HEK293 (cell line): ENCODE results near the gene SUPT3H.

Experiments used
- ZBTB10 ChIP-seq: fragments of 450-650 bp; formaldehyde crosslinking; IDR thresholded peaks from 2 replicates; pipeline ENCODE4 v1.5.1; 2016; ENCODE audit warnings: missing biosample characterization, missing genetic modification characterization
- ZNF274 ChIP-seq, 2 experiments: fragments of 200-500 bp in 1 of 2; fragments of 450-650 bp in 1 of 2; sonication (Bioruptor generic) in 1 of 2; formaldehyde crosslinking in 1 of 2; IDR thresholded peaks; 2 replicates each; pipeline versions ENCODE4 v1.5.1 to v1.6.1; 2014 to 2016; ENCODE audit warnings: borderline replicate concordance in 1 of 2, inconsistent platforms in 1 of 2, low read length in 1 of 2, missing biosample characterization in 1 of 2, missing genetic modification characterization in 1 of 2
- ZNF707 ChIP-seq: fragments of 450-650 bp; formaldehyde crosslinking; IDR thresholded peaks from 2 replicates; pipeline ENCODE4 v1.5.1; 2016; ENCODE audit warnings: missing biosample characterization, missing genetic modification characterization
- ZSCAN5A ChIP-seq: fragments of 450-650 bp; formaldehyde crosslinking; IDR thresholded peaks from 2 replicates; pipeline ENCODE4 v1.5.1; 2016; ENCODE audit warnings: missing biosample characterization, missing genetic modification characterization
- TF ChIP-seq, protein P1 (sequence below): fragments of 450-650 bp; formaldehyde crosslinking; IDR thresholded peaks from 2 replicates; pipeline ENCODE4 v1.5.1; 2016; ENCODE audit warnings: missing biosample characterization, missing genetic modification characterization
- TF ChIP-seq, protein P2 (sequence below): fragments of 450-650 bp; formaldehyde crosslinking; IDR thresholded peaks from 2 replicates; pipeline ENCODE4 v1.5.1; 2016; ENCODE audit warnings: missing biosample characterization, missing genetic modification characterization, low read depth

- TF ChIP-seq, protein P1, sequence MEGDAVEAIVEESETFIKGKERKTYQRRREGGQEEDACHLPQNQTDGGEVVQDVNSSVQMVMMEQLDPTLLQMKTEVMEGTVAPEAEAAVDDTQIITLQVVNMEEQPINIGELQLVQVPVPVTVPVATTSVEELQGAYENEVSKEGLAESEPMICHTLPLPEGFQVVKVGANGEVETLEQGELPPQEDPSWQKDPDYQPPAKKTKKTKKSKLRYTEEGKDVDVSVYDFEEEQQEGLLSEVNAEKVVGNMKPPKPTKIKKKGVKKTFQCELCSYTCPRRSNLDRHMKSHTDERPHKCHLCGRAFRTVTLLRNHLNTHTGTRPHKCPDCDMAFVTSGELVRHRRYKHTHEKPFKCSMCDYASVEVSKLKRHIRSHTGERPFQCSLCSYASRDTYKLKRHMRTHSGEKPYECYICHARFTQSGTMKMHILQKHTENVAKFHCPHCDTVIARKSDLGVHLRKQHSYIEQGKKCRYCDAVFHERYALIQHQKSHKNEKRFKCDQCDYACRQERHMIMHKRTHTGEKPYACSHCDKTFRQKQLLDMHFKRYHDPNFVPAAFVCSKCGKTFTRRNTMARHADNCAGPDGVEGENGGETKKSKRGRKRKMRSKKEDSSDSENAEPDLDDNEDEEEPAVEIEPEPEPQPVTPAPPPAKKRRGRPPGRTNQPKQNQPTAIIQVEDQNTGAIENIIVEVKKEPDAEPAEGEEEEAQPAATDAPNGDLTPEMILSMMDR = no peak
- TF ChIP-seq, protein P2, sequence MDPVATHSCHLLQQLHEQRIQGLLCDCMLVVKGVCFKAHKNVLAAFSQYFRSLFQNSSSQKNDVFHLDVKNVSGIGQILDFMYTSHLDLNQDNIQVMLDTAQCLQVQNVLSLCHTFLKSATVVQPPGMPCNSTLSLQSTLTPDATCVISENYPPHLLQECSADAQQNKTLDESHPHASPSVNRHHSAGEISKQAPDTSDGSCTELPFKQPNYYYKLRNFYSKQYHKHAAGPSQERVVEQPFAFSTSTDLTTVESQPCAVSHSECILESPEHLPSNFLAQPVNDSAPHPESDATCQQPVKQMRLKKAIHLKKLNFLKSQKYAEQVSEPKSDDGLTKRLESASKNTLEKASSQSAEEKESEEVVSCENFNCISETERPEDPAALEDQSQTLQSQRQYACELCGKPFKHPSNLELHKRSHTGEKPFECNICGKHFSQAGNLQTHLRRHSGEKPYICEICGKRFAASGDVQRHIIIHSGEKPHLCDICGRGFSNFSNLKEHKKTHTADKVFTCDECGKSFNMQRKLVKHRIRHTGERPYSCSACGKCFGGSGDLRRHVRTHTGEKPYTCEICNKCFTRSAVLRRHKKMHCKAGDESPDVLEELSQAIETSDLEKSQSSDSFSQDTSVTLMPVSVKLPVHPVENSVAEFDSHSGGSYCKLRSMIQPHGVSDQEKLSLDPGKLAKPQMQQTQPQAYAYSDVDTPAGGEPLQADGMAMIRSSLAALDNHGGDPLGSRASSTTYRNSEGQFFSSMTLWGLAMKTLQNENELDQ (tag by site-specific recombination) = no peak
- no peak for TF ChIP-seq ZNF707
- TF ChIP-seq ZBTB10 (tag by site-specific recombination) = no peak
- no peak for TF ChIP-seq ZSCAN5A (tag by site-specific recombination)
- no peak for TF ChIP-seq ZNF274 (IDR thresholded peaks at IDR 0.05; ENCODE audit: low read length)
- TF ChIP-seq ZNF274 (tag by site-specific recombination; IDR thresholded peaks at IDR 0.05; ENCODE audit: borderline replicate concordance) = no peak
Measured at GRCh38 chr6:45415315-45415714, 37.6 kb upstream of the SUPT3H start.
